Sigmoid colon (tissue), 4 donors: ENCODE results near the gene RABGGTA.

Experiments used
- POLR2A ChIP-seq, 2 donors: fragments of 450-650 bp; IDR thresholded peaks; one replicate each; pipeline ENCODE4 v1.6.1; 2016; ENCODE audit warnings: antibody characterized with exemption in 2 of 2, mild to moderate bottlenecking in 2 of 2, moderate library complexity in 2 of 2
- POLR2AphosphoS5 ChIP-seq, 4 donors: sonication (generic); formaldehyde crosslinking; IDR thresholded peaks; one replicate each; pipeline ENCODE4 v1.6.1; 2017; ENCODE audit warnings: antibody characterized with exemption in 4 of 4
- TF ChIP-seq, protein P1 (sequence below), 4 experiments: fragments of 450-650 bp in 3 of 4; fragments of 200-600 bp in 1 of 4; IDR thresholded peaks; one replicate each; pipeline ENCODE4 v1.5.1; 2016 to 2019; ENCODE audit warnings: antibody characterized with exemption in 4 of 4, mild to moderate bottlenecking in 3 of 4, moderate library complexity in 2 of 4

DNA sequence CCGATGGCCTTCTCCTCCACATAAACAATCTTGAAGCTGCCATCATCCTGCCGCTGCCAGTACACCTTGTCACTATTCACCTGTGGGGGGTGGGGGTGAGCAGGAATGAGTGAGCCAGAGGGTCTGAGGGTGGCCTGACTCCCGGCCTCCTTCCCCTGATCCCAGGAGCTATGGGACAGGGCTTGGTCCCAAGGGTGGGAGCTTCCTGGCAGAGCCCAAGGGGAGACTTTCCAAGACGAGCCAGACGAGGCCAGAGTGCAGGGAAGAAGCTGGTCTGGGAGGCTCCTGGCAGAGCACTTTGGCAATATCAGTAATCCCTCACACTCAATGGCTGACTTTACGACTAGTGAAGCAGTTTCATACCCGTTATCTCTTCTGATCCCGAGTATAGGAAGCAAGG lies 16.0 kb downstream of the RABGGTA start:
- TF ChIP-seq, protein P1, sequence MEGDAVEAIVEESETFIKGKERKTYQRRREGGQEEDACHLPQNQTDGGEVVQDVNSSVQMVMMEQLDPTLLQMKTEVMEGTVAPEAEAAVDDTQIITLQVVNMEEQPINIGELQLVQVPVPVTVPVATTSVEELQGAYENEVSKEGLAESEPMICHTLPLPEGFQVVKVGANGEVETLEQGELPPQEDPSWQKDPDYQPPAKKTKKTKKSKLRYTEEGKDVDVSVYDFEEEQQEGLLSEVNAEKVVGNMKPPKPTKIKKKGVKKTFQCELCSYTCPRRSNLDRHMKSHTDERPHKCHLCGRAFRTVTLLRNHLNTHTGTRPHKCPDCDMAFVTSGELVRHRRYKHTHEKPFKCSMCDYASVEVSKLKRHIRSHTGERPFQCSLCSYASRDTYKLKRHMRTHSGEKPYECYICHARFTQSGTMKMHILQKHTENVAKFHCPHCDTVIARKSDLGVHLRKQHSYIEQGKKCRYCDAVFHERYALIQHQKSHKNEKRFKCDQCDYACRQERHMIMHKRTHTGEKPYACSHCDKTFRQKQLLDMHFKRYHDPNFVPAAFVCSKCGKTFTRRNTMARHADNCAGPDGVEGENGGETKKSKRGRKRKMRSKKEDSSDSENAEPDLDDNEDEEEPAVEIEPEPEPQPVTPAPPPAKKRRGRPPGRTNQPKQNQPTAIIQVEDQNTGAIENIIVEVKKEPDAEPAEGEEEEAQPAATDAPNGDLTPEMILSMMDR (IDR thresholded peaks at IDR 0.05), result no peak
- no peak for TF ChIP-seq POLR2AphosphoS5 (IDR thresholded peaks at IDR 0.05)
- TF ChIP-seq POLR2A (IDR thresholded peaks at IDR 0.05), result no peak
